RWPE1 (cell line): ENCODE data around the gene PGM2.

Source experiments
- CTCF ChIA-PET: fragments of 350-600 bp; sonication (Branson Sonifier 250); formaldehyde crosslinking; extraction: SDS; loops from one replicate; lab custom pipeline; 2021; lab: Yijun Ruan, JAX
- POLR2A ChIA-PET: fragments of 400-600 bp; formaldehyde crosslinking; extraction: SDS; loops from one replicate; lab custom pipeline; 2020; ENCODE audit warnings: antibody characterized with exemption; ENCODE audit not compliant: low non-redundant PET; lab: Yijun Ruan, JAX
- DNase-seq: peaks from one replicate; pipeline ENCODE4 v3.0.0; 2012; ENCODE audit warnings: low spot score
- H3K27ac ChIP-seq: fragments of 450-650 bp; 2 replicates; pipeline ENCODE4 v1.5.1; 2017
- CTCF ChIP-seq: fragments of 450-650 bp; conservative IDR thresholded peaks from 2 replicates; pipeline ENCODE4 v1.5.1; 2017; ENCODE audit warnings: low read depth, mild to moderate bottlenecking

The PGM2 gene

GRCh38 chr4:37845201-37845600 lies 18.7 kb downstream of the PGM2 start:
- CTCF ChIA-PET: no interaction called here
- POLR2A ChIA-PET: no interaction called here
- no peak for DNase-seq

GRCh38 chr4:37847311-37847884 lies 20.9 kb downstream of the PGM2 start:
- no peak for DNase-seq
- no peak overlapping the region for H3K27ac ChIP-seq
- CTCF ChIA-PET: interaction anchor here (0.7 kb wide), 1 partner anchor 910 kb away, joined by 3 read pairs; no protein-coding TSS in a partner anchor
- POLR2A ChIA-PET: no interaction called here
- no peak for TF ChIP-seq CTCF

More at GRCh38 chr4:37845201-37845600, 18.7 kb downstream of the PGM2 start:
- no peak overlapping the region for H3K27ac ChIP-seq
- TF ChIP-seq CTCF: no peak

GRCh38 chr4:37852376-37852775 lies 25.9 kb downstream of the PGM2 start:
- DNase-seq: no peak
- TF ChIP-seq CTCF: no peak
- no peak overlapping the region for H3K27ac ChIP-seq
- CTCF ChIA-PET: no interaction called here
- POLR2A ChIA-PET: no interaction called here

GRCh38 chr4:37858112-37858511 lies 31.6 kb downstream of the PGM2 start:
- ChIA-PET CTCF (interaction anchor here (0.6 to 0.7 kb wide), 2 partner anchors 18 to 159 kb away, joined by 5 read pairs; no protein-coding TSS in a partner anchor), POLR2A (no interaction called here)
- no peak overlapping the region for H3K27ac ChIP-seq
- DNase-seq: no peak
- no peak for TF ChIP-seq CTCF

GRCh38 chr4:37858872-37859271 lies 32.4 kb downstream of the PGM2 start:
- ChIA-PET POLR2A (no interaction called here), CTCF (no interaction called here)
- TF ChIP-seq CTCF: no peak
- no peak for DNase-seq
- no peak overlapping the region for H3K27ac ChIP-seq

- no peak overlapping the region for H3K27ac ChIP-seq
- POLR2A ChIA-PET: no interaction called here
- TF ChIP-seq CTCF: no peak
- DNase-seq: no peak
- CTCF ChIA-PET: interaction anchor here (0.5 kb wide), 2 partner anchors 14 to 1582 kb away, joined by 3 to 5 read pairs; no protein-coding TSS in a partner anchor
These were observed 33.8 kb downstream of the PGM2 start for GRCh38 chr4:37860266-37860665.
